Mesodermal cell (in vitro differentiated cells): Measurements from ENCODE around the gene RNGTT.

Experiments
- H3K27ac ChIP-seq: 2 replicates; pipeline ENCODE4 v1.7.0; 2013; ENCODE audit warnings: mild to moderate bottlenecking, low read depth, low read length, moderate library complexity; ENCODE audit not compliant: severe bottlenecking
- H3K36me3 ChIP-seq: 2 replicates; pipeline ENCODE4 v1.7.1; 2013; ENCODE audit warnings: mild to moderate bottlenecking, low read length, moderate library complexity; ENCODE audit not compliant: control insufficient read depth, insufficient read depth
- H3K4me1 ChIP-seq: one replicate; pipeline ENCODE4 v1.7.1; 2013; ENCODE audit warnings: mild to moderate bottlenecking, low read length; ENCODE audit not compliant: insufficient read depth, control insufficient read depth, poor library complexity, severe bottlenecking
- H3K4me3 ChIP-seq: 2 replicates; pipeline ENCODE4 v1.7.0; 2013; ENCODE audit warnings: low read length, control low read depth, mild to moderate bottlenecking; ENCODE audit not compliant: insufficient read depth, poor library complexity, severe bottlenecking; ENCODE audit errors: extremely low read depth
- H3K9me3 ChIP-seq: 2 replicates; pipeline ENCODE4 v1.7.1; 2013; ENCODE audit warnings: mild to moderate bottlenecking, low read length, moderate library complexity; ENCODE audit not compliant: control insufficient read depth
- WGBS, 2 experiments: methylation state at CpG; one replicate each; pipeline ENCODE4 v1.1.5; 2013; ENCODE audit warnings: missing lambda C conversion rate in 2 of 2; ENCODE audit not compliant: insufficient coverage in 2 of 2; 5-methylcytosine and 5-hydroxymethylcytosine counted together

RNGTT gene

GRCh38 chr6:88922775-88923548 lies 40.5 kb downstream of the RNGTT start:
- Histone ChIP-seq H3K27ac (no peak overlapping the region), H3K36me3 (peaks cover 27% of the 10 kb centered on the region), H3K4me3 (no peak overlapping the region), H3K4me1 (no peaks in the 10 kb centered on the region), H3K9me3 (no peaks in the 10 kb centered on the region)
- 100% methylated on average over 1 to 2 of the region's 4 CpGs for WGBS, 2 experiments

DNA sequence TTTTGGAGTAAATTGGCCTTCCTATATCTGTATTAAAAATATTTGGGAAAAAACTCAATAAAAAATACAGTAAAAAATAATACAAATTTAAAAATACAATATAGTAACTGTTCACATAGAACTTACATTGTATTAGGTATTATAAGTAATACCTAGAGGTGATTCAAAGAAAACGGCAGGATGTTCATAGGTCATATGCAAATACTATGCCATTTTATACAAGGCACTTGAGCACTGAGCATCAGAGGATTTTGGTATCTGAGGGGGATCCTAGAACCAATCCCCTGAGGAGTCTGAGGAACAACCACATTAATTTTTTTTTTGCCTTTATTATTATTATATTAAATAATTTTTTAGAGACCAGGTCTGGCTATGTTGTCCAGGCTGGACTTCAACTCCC lies 41.7 kb downstream of the RNGTT start:
- peaks cover 26% of the 10 kb centered on the region for H3K36me3 ChIP-seq
- H3K9me3 ChIP-seq: no peaks in the 10 kb centered on the region
- H3K4me1 ChIP-seq: no peaks in the 10 kb centered on the region
- no peak overlapping the region for H3K4me3 ChIP-seq
- no peak overlapping the region for H3K27ac ChIP-seq
- WGBS, 2 experiments: no CpG with 5 or more reads among the region's 1 CpG

DNA sequence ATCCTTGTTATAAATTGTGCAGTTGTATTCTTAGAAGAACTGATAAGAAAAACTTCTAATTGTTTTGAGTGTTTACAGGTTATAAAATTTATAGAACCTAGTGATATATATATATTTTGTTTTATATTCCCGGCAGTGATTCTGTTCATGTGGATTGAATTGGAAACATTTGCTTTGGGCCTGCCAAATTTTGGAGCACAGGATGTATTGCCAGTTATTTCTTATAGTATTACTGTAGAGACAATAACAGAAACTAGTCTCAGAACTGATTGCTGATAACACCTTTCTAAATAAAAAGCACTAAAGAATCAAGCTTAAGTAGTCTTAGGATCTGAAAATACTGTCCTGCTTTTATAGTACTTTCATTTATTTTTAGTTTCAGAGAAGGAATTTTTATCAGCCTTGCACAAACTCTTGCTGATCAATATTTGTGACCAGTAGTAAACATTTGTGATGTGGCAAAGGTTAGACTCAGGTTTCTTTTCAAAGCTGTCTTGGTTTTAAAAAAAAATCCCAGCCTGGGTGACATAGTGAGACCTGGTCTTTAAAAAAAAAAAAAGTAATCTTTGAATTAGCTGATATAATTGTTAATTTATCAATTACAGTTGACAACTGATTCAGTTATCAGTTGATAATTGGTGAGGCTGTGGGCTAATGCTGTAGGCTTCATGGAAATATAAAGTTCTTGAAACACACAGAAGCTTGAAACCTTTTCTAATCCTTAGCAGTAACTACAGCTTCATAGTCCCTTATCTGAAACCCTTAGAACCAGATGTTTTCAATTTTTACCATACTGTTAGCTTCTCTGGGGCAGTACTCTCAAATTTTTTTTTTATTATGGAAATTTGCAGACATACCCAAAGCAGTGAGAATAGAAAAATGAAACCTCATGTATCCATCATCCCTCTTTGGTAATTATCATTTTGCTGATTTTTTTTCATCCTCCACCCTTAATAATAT lies 42.4 kb downstream of the RNGTT start:
- WGBS, 2 experiments: no CpG with 5 or more reads among the region's 1 CpG
- Histone ChIP-seq H3K36me3 (peaks cover 25% of the 10 kb centered on the region), H3K27ac (no peak overlapping the region), H3K9me3 (no peaks in the 10 kb centered on the region), H3K4me3 (no peak overlapping the region), H3K4me1 (no peaks in the 10 kb centered on the region)

DNA sequence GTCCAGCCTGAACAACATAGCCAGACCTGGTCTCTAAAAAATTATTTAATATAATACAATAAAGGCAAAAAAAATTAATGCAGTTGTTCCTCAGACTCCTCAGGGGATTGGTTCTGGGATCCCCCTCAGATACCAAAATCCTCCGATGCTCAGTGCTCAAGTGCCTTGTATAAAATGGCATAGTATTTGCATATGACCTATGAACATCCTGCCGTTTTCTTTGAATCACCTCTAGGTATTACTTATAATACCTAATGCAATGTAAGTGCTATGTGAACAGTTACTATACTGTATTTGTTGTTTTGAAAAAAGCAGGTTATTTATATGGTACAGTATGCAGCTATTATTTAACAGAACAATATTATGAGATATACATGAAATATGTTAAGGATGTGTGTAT lies 43.3 kb downstream of the RNGTT start:
- no CpG with 5 or more reads among the region's 2 CpGs for WGBS, 2 experiments
- Histone ChIP-seq H3K36me3 (peaks cover 22% of the 10 kb centered on the region), H3K4me3 (no peak overlapping the region), H3K9me3 (peaks cover 5% of the 10 kb centered on the region), H3K4me1 (no peaks in the 10 kb centered on the region), H3K27ac (no peak overlapping the region)

GRCh38 chr6:88919032-88919431 lies 44.4 kb downstream of the RNGTT start:
- H3K4me3 ChIP-seq: no peak overlapping the region
- no peaks in the 10 kb centered on the region for H3K4me1 ChIP-seq
- H3K27ac ChIP-seq: no peak overlapping the region
- H3K9me3 ChIP-seq: peaks cover 5% of the 10 kb centered on the region
- peaks cover 13% of the 10 kb centered on the region for H3K36me3 ChIP-seq
- WGBS, 2 experiments: no CpG with 5 or more reads among the region's 1 CpG

- WGBS, 2 experiments: 86% methylated on average over 1 of the region's 1 CpG; no CpG with 5 or more reads in 1 of the 2 experiments
- Histone ChIP-seq H3K9me3 (peaks cover 5% of the 10 kb centered on the region), H3K4me1 (no peaks in the 10 kb centered on the region)
These were observed 46.7 kb downstream of the RNGTT start for GRCh38 chr6:88916615-88917208.

DNA sequence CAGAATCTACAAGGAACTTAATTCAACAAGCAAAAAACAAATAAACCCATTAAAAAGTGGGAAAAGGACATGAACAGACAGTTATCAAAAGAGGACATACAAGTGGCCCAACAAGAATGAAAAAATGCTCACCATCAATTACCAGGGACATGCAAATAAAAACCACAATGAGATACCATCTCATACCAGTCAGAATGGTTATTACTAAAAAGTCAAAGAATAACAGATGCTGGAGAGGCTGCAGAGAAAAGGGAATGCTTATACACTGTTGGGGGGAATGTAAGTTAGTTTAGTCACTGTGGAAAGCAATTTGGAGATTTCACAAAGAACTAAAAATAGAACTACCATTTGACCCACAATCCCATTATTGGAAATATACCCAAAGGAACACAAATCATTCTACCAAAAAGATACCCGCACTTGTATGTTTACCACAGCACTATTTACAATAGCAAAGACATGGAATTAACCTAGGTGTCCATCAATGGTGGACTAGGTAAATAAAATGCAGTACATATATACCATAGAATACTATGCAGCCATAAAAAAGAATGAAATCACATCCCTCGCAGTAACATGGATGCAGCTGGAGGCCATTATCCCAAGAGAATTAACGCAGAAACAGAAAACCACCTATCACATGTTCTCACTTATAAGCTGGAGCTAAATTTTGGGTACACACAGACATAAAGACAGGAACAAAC lies 48.4 kb downstream of the RNGTT start:
- H3K9me3 ChIP-seq: peaks cover 5% of the 10 kb centered on the region
- H3K4me1 ChIP-seq: no peaks in the 10 kb centered on the region
- WGBS, 2 experiments: no CpG with 5 or more reads among the region's 3 CpGs
- H3K27ac ChIP-seq: no peak overlapping the region
- peaks cover 2% of the 10 kb centered on the region for H3K36me3 ChIP-seq
- H3K4me3 ChIP-seq: no peak overlapping the region

More at GRCh38 chr6:88916615-88917208, 46.7 kb downstream of the RNGTT start:
- Histone ChIP-seq H3K4me3 (no peak overlapping the region), H3K36me3 (peaks cover 2% of the 10 kb centered on the region), H3K27ac (no peak overlapping the region)

DNA sequence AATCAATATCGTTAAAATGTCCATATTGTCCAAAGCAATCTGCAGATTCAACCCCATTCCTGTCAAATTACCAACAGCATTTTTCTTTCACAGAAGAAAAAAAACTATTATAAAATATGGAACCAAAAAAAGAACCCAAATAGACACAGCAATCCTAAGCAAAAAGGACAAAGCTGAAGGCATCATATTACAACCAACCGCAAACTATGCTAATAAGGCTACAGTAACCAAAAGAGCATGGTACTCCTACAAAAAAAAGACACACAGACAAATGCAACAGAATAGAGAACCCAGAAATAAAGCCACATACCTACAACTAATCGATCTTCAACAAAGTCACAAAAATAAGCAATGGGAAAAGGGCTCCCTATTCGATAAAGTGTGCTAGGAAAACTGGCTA lies 49.2 kb downstream of the RNGTT start:
- 80 to 92% methylated on average over 1 to 2 of the region's 4 CpGs for WGBS, 2 experiments
- Histone ChIP-seq H3K27ac (no peak overlapping the region), H3K4me1 (no peaks in the 10 kb centered on the region), H3K9me3 (peaks cover 5% of the 10 kb centered on the region), H3K36me3 (peaks cover 2% of the 10 kb centered on the region), H3K4me3 (no peak overlapping the region)

DNA sequence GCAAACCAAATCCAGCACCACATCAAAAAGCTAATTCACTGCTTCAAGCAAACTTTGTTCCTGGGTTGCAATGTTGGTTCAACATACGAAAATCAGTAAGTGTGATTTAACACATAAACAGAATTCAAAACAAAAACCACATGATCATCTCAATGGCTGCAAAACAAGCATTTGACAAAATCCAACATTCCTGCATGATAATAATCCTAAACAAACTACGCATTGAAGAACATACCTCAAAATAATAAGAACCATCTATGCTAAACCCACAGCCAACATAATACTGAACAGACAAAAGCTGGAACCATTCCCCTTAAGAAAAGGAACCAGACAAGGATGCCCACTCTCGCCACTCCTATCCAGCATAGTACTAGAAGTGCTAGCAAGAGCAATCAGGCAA lies 49.9 kb downstream of the RNGTT start:
- Histone ChIP-seq H3K9me3 (peaks cover 5% of the 10 kb centered on the region), H3K36me3 (peaks cover 2% of the 10 kb centered on the region), H3K27ac (no peak overlapping the region), H3K4me3 (no peak overlapping the region), H3K4me1 (no peaks in the 10 kb centered on the region)
- 90 to 93% methylated on average over 1 to 2 of the region's 3 CpGs for whole genome bisulfite sequencing, 2 experiments
